ENCODE data around the gene BRAT1. TPM values are rescaled to one million over a fixed set of nuclear protein-coding genes. Genes with fewer than 3 reads are reported as not detected.
"Not testable (repeated sequence)": the region's sequence is repeated elsewhere in the genome, so short reads cannot be mapped to it uniquely, and the experiment has no call there.

BRAT1 gene
- total RNA-seq, 4 donors from 2014 or later: 15.5 to 28.3 (median 22.8) TPM

DNA sequence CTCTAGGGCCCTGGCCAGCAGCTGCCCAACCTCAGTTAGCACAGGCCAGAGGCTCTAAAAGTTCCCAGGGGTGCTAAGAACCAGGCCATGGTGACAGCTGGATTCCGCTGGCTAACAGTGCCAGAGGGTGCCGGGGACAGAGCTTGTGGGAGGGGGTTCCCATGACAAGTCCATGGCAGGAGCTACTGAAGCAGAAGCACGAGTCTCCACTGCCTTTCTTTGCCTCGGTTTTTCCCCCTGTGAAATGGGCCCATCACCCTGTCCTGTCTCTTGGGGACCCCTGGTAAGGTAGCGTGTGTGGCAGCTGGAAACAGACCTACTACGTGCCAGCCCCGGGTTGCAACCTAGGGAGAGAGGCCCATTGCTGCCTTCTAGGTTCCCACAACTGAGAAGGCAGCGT lies 22.5 kb downstream of the BRAT1 start:
- H3K27ac ChIP-seq; H3K9me3 ChIP-seq; intact Hi-C loops (cut with DNase I); H3K36me3 ChIP-seq; H3K4me3 ChIP-seq; DNase-seq: not testable (repeated sequence)
- Histone ChIP-seq H3K27me3 (peaks cover 0 to 53% (median 3%) of the 10 kb centered on the region in 4 donors), H3K4me1 (peaks cover 35 to 48% (median 36%) of the 10 kb centered on the region in 3 donors)
- 85 to 88% methylated on average over 3 of the region's 8 CpGs for WGBS, 2 donors

DNA sequence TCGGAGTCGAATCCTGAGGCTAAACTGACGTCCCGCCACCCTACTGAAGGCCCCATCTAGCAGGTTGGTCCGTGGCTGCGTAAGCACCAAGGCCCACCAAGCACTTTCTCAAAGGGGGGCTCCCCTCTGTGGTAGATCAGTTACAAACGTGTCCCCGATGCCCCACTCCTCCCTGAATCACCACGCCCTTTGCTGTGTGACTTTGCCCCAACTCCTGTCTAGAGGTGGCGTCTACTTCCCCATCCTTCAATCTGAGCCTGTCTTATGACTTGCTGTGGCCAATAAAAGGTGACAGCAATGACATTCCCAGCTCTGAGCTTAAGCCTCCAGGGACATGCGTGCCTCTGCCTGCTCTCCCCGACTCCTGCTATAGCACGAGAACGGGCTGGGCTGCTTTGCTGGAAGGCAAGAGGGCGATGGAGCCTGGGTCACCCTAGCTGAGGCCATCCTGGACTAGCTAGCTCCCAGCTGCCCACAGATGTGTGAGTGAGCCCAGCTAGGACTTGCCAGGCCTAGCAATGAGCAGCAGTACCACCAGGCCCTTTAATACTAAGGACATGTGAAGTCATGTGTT lies 23.0 kb downstream of the BRAT1 start:
- DNase-seq; H3K27ac ChIP-seq; intact Hi-C loops (cut with DNase I); H3K4me3 ChIP-seq; H3K36me3 ChIP-seq; H3K9me3 ChIP-seq: not testable (repeated sequence)
- WGBS, 2 donors: 40 to 49% methylated on average over 3 to 4 of the region's 15 CpGs
- H3K27me3 ChIP-seq: peaks cover 0 to 58% (median 3%) of the 10 kb centered on the region in 4 donors
- peaks cover 39 to 53% (median 41%) of the 10 kb centered on the region in 3 donors for H3K4me1 ChIP-seq

DNA sequence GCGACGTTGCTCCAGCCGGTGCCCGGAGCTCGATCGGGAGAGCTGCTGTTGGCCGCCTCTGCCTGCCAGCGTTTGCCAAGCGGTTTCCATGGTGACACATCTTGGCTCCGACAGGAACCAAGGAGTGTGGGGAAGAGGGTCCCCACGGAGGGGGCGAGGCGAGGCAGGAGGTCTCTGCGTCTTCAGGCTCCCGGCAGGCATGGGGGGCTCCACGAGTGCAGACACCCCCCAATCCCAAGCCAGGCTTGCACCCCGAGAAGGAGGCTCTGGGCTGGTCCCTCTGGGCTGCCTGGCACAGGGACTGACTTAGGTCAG lies 23.6 kb downstream of the BRAT1 start:
- intact Hi-C loops (cut with DNase I); H3K36me3 ChIP-seq; H3K27ac ChIP-seq; H3K4me3 ChIP-seq; DNase-seq; H3K9me3 ChIP-seq: not testable (repeated sequence)
- H3K4me1 ChIP-seq: peaks cover 44 to 58% (median 46%) of the 10 kb centered on the region in 3 donors
- WGBS, 2 donors: 23% methylated on average over 5 of the region's 17 CpGs; no CpG with 5 or more reads in 1 of the 2 donors
- H3K27me3 ChIP-seq: peaks cover 0 to 63% (median 3%) of the 10 kb centered on the region in 4 donors

DNA sequence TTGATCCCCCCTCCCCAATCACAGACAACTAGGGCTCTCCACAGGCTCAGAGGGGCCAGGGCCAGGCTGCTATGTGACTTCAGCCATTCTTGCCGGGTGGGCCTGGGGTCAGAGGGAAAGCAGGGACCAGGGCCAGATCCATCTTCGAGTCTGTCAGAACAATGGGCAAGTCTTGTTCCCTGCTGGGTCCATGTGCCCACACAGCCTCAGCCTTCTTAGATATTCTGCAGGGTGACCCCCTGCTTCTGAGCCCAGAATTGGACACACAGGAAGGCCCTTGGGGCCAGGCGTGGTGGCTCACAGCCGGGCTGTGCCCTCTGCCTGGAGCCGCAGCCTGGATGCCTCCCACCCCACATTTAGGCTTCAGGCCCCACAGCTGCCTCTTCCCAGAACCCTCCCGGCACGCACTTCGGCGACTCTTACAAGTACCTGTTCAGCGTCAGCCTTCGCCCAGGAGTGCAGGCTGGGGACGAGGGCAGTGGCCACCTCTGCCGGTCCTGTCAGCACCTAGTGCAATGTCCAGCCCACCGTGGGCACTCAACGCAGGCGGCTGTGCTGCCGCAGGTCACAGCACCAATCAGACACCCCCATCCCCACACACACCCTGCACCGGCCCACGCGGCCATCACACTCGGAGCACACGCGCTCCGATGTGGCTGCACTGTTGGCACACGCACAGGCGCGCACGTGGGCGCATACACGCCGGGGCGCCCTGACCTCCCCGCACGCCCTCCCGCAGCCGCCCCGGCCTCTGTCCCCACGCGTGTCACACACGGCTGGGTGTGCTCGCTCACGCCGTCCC lies 24.1 kb downstream of the BRAT1 start:
- intact Hi-C loops (cut with DNase I); DNase-seq; H3K4me3 ChIP-seq; H3K9me3 ChIP-seq: not testable (repeated sequence)
- Histone ChIP-seq H3K27ac (peak overlapping the region; percentile 68 to 90 (median 80)), H3K36me3 (peaks cover 0 to 14% (median 6%) of the 10 kb centered on the region in 3 donors), H3K27me3 (peaks cover 0 to 67% (median 3%) of the 10 kb centered on the region in 4 donors), H3K4me1 (peaks cover 50 to 64% (median 52%) of the 10 kb centered on the region in 3 donors)
- 33% methylated on average over 10 of the region's 43 CpGs; no CpG with 5 or more reads in 1 of the 2 donors for WGBS, 2 donors

DNA sequence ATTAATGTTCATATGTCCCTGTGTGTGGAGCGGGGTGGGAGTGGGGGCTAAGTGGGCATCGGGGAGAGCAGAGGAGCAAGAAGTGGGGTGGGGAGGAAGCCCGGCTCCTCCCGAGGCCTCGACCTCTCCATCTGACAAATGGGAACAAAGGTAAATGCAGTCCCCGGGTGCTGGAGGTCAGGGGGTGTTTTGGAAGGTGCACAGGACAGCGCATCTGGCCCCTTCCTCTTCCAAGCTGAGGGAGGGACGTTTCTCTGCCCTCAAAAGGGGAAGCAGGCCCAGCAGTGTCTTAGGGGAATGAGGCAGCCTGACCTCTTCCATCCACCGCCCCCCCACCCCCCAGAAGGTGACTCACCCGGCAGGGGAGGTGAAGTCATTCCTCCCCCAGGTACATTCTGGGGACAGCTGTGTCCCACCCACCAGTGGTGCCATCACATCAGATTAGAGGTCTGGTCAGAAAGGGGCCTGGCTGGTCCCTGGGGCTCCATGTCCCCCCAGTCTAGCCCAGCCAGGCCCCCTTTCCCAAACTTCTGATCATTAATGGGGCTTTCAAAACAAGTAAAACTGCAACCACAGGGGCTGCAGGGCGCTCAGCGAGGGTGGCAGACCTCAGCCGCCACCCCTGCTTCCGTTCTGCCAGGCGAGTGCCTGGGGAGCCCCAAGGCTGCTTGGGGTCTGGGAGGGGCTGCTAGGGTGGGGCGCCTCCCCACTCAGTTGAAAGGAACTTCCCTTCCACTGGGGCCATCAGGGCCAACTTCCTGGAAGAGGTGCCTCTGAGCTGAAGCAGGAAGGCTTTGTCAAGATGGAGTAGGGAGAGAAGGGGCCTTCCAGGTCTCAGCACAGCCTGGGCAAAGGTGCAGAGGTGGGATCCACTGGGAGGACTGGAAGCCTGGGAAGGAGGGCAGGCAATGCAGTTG lies 25.0 kb downstream of the BRAT1 start:
- intact Hi-C loops (cut with DNase I): no loop called here
- H3K4me1 ChIP-seq: peaks cover 58 to 69% (median 59%) of the 10 kb centered on the region in 3 donors
- H3K9me3 ChIP-seq: no peaks in the 10 kb centered on the region
- no peak for DNase-seq
- peaks cover 0 to 74% (median 3%) of the 10 kb centered on the region in 4 donors for H3K27me3 ChIP-seq
- 9 to 37% methylated on average over 6 of the region's 16 CpGs for WGBS, 2 donors
- peak overlapping the region in 1 of 4 donors; percentile 37 for H3K4me3 ChIP-seq
- H3K36me3 ChIP-seq: peaks cover 0 to 23% (median 6%) of the 10 kb centered on the region in 3 donors
- TF ChIP-seq POLR2A (IDR thresholded peaks at IDR 0.05): peak in 1 of 4 donors; percentile 7
- TF ChIP-seq, protein P1, sequence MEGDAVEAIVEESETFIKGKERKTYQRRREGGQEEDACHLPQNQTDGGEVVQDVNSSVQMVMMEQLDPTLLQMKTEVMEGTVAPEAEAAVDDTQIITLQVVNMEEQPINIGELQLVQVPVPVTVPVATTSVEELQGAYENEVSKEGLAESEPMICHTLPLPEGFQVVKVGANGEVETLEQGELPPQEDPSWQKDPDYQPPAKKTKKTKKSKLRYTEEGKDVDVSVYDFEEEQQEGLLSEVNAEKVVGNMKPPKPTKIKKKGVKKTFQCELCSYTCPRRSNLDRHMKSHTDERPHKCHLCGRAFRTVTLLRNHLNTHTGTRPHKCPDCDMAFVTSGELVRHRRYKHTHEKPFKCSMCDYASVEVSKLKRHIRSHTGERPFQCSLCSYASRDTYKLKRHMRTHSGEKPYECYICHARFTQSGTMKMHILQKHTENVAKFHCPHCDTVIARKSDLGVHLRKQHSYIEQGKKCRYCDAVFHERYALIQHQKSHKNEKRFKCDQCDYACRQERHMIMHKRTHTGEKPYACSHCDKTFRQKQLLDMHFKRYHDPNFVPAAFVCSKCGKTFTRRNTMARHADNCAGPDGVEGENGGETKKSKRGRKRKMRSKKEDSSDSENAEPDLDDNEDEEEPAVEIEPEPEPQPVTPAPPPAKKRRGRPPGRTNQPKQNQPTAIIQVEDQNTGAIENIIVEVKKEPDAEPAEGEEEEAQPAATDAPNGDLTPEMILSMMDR (IDR thresholded peaks at IDR 0.05): no peak
- H3K27ac ChIP-seq: peak overlapping the region; percentile 68 to 90 (median 80)

DNA sequence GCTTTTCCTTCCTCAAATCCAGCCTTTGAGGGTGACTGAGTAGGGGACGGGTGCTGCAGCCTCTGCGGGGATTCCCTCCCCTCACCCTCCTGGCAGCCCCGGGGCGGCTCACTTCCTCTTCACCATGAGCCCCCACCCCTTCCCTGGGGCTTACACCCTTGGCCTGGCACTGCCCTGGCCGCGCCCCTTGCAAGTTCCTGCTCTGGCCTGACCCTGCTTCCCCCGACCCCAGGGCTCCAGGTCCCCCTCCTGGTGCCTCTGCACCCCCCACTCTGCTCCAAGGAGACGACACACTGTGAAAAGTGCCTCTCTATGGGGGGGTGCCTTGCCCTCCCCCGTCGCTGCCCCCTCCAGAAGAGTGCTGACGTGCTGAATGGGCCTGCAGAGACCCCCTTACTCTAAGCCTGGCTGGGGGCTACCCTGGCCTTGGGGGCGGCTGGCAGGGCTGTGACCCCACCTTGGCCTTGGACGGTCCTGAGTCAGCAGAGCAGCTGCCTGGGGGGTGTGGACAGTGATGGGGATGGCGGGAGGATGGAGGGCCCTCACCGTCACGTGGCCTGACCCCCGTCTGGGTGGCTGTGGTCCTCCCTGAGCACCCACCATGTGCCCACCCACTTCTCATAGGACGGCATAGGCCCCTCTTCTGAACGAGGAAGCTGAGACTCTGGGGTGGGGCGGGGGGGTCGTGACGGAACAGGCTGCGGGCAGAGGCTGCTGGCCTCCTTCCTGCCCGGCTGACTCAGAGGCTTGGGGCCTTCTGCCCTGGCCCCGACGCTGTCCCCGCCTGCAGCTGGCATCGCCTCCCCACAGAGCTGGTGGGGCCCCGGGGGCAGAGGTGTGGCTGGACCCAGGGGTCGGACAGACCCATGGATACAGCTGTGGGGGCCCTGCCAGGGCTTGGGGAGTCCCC lies 25.9 kb downstream of the BRAT1 start:
- WGBS, 2 donors: 23% methylated on average over 9 of the region's 30 CpGs; no CpG with 5 or more reads in 1 of the 2 donors
- TF ChIP-seq POLR2A (IDR thresholded peaks at IDR 0.05): no peak
- TF ChIP-seq, protein P1 (IDR thresholded peaks at IDR 0.05): no peak
- Histone ChIP-seq H3K4me1 (peaks cover 67 to 76% (median 68%) of the 10 kb centered on the region in 3 donors), H3K36me3 (peaks cover 0 to 29% (median 6%) of the 10 kb centered on the region in 3 donors), H3K9me3 (no peaks in the 10 kb centered on the region), H3K27me3 (peaks cover 0 to 83% (median 3%) of the 10 kb centered on the region in 4 donors), H3K27ac (peak overlapping the region; percentile 68 to 90 (median 80)), H3K4me3 (peak overlapping the region in 1 of 4 donors; percentile 37)
- peak; percentile 67 for DNase-seq
- intact Hi-C loops (cut with DNase I): no loop called here
